GM18873 (cell line): Measurements from ENCODE around the gene TPPP3.
"Not testable (repeated sequence)": the region's sequence is repeated elsewhere in the genome, so short reads cannot be mapped to it uniquely, and the experiment has no call there.

Experiments
- ATAC-seq: cut with Tn5 transposase; IDR thresholded peaks from one replicate; pipeline ENCODE4 v1.9.1; 2021; ENCODE audit warnings: mild to moderate bottlenecking, moderate library complexity, moderate number of reproducible peaks; ENCODE audit not compliant: unreplicated experiment, low FRiP score

Gene TPPP3

GRCh38 chr16:67392301-67393059 lies 818 bp downstream of the TPPP3 start:
- ATAC-seq = no peak

GRCh38 chr16:67391424-67392300 lies 1.6 kb downstream of the TPPP3 start:
- no peak for ATAC-seq

GRCh38 chr16:67390816-67391423 lies 2.4 kb downstream of the TPPP3 start:
- no peak for ATAC-seq

DNA sequence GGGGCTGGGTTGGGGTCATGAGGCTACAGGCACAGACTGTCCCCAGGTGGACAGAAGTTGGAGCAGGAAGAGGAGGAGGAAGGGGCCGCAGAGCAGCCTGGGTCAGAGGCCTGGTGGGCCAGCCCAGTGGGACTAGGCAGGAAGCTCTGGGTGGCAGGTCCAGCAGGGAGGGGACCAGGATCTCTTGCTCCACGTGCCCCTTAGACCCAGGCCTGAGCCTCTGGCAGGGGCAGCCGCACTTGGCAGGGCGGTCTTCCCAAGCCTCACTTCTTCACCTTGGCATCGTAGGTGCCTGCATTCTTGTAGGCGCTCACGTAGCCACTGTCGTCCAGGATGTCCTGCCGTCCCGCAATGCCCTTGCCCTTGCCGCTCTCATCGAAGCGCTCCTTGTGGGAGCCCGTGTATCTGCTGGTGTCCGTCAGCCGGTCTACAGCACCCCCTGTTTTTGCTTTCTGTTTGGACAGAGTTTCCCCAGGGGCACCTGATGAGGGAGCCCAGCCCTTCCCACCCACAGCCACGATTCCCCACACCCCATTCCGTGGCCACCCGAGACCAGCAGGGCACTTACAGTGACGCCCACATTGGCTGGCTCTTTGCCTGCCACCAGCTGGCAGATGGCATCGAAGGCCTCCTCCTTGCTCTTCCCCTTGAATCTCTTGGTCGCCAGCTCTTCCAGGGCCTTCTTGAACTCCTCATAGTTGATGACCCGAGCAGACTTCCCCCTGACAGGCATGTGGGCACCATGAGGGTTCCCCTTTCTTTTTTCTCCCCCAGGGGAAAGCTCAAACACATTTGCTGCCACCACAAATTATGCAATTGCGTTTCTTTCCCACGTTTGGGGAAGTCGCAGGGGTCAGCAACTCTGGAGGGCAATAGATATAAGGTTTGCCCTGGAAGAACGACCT lies 3.1 kb downstream of the TPPP3 start:
- no peak for ATAC-seq

- ATAC-seq = no peak
Observed at GRCh38 chr16:67388591-67388990, 4.7 kb downstream of the TPPP3 start.

GRCh38 chr16:67388191-67388590 lies 5.1 kb downstream of the TPPP3 start:
- ATAC-seq = no peak

DNA sequence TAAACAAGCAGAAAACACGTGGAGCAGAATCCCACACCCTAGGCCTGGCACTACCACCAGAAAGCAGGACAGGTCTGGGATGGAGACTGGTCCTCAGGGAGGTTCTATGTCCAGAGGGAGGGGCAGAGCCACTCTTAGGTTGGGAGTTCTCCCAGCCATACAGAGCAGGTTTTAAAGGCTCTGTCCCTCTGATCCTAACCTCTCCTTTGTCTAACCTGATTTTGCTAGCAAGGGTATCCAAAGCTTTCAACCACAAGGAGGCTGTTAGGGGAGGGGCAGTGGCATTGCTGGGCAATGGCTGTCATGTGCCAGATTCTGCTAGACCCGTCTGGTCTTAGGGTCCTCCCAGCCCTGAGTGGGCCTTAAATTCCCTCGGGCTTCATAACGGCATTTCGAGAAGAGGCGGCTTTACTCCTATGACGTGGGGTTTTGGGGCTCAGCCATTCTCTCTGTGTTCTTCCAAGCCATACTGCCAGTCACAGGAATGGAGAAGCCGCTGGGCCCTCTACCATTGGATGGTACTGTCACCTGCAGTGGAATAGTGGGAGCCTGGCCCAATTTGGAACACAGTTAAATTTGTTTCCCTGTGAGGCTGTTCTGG lies 5.7 kb downstream of the TPPP3 start:
- ATAC-seq = no peak

DNA sequence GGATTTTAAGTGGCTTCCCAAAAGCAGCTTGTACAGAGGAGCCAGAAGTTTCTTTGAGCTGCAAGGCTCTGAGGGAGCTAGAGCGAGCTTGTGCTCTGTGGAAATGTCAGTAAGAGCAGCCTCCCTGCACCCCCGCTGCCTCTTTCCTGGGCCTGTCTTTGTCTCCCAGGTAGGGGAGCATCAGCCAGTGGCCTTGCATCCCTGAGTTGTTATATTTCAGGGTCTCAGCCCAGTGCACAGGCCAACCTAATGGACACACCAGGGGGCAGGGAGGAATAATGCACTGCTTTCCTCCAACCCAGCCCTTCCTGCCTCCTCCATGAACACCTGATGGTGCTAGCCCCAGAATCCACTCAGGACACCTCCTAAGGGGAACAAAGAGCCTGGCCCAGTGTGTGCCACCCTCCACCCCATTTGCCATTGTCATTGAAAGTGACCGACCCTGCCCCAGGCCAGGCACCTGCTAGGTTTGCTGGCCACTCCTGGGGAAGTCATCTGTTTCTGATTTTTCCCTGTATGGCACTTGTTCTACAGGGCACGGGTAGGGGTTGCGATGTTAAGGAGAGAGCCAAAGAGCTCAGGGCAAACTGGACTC lies 6.3 kb downstream of the TPPP3 start:
- ATAC-seq = no peak

DNA sequence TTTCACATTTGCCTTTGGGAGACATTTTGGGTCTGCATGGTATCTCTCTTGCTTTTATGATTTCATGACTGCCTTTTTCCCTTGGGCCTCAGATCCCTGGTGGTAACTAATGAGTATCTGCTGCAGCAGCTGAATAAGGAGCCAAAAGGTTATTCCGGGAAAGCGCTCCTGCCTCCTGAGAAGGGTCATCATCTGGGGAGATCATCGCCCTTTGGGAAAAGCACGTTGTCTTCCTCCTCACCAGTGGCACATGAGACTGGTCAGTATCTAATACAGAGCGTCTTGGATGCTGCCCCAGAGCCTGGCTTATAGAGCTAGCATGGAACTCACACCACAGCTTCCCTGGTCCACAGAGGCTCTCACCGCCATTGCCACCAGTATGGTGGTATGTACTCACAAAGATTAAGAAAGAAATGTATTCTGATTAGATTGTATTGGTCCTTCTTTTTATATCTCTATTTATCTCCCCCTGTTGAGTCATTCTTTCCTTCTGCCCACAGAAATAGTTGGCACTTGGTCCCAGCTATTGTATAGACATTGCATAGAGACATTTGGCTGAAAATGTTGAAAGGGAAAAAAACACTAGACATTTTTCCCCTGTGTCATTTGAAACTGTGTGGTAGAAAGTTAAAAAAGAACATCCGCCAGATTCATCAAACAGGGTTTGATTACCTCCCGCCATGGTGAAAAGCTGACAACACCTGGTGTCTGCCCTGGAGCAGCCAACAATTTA lies 8.4 kb downstream of the TPPP3 start:
- no peak for ATAC-seq

DNA sequence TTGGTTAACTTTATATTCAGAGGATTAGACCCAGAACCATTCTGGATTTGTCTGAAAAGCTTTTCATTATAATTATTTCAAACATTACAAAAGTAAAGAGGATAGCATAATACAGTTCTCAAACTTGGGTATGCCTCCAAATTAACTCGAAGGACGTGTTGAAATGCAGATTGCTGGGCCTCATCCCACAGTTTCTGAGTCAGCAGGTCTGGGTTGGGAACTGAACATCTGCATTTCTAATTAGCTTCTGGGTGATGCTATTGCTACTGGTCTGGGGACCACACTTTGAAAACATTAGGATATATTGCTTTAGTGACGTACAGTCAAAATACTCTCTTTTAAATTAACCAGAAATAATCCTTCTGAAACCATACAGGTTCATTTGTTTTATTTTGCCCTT lies 10.0 kb downstream of the TPPP3 start:
- ATAC-seq = no peak

- ATAC-seq = no peak
Observed at GRCh38 chr16:67378642-67379041, 14.7 kb downstream of the TPPP3 start.

- ATAC-seq = not testable (repeated sequence)
Observed at GRCh38 chr16:67376012-67376411, 17.3 kb downstream of the TPPP3 start.

- no peak for ATAC-seq
Observed at GRCh38 chr16:67372664-67373063, 20.6 kb downstream of the TPPP3 start.

GRCh38 chr16:67370661-67371060 lies 22.6 kb downstream of the TPPP3 start:
- no peak for ATAC-seq

GRCh38 chr16:67364600-67365235 lies 28.6 kb downstream of the TPPP3 start:
- no peak for ATAC-seq

DNA sequence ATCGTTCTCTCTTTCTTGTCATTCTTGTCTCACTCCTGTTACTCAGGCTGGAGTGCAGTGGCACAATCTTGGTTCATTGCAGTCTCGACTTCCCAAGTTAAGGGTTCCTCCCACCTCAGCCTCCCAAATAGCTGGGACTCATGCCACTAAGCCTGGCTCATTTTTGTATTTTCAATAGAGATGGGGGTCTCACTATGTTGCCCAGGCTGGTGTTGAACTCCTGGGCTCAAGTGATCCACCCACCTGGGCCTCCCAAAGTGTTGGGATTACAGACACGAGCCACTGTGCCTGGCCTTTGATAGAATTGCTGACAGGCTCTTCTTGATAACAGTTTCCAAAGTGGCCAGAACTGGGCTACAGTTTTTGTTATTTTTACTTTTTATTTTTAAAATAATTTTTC lies 32.3 kb downstream of the TPPP3 start:
- no peak for ATAC-seq

GRCh38 chr16:67359540-67360269 lies 33.6 kb downstream of the TPPP3 start:
- ATAC-seq = not testable (repeated sequence)

DNA sequence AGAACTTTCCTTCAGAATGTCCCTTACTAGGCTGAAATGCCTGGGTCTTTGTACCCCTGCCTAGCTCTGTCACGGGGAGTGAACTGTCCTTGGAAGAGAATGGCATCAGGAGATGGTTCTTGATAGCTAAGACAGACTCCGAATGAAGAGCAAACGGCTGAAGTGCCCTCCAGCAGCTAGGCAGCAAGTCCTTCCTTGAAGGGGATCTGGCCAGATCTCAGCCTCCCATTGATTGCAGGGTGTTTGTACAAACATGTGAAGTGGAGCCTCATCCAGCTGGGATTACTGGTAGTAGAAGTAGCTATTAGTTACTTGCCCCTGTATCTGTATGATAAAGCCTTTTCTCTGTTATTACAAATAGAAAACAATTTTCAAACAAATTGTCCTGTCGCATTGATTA lies 35.7 kb downstream of the TPPP3 start:
- ATAC-seq = no peak
